ENCODE results near the gene LIX1.
"Not testable (repeated sequence)": the region's sequence is repeated elsewhere in the genome, so short reads cannot be mapped to it uniquely, and the experiment has no call there.

Gene LIX1

DNA sequence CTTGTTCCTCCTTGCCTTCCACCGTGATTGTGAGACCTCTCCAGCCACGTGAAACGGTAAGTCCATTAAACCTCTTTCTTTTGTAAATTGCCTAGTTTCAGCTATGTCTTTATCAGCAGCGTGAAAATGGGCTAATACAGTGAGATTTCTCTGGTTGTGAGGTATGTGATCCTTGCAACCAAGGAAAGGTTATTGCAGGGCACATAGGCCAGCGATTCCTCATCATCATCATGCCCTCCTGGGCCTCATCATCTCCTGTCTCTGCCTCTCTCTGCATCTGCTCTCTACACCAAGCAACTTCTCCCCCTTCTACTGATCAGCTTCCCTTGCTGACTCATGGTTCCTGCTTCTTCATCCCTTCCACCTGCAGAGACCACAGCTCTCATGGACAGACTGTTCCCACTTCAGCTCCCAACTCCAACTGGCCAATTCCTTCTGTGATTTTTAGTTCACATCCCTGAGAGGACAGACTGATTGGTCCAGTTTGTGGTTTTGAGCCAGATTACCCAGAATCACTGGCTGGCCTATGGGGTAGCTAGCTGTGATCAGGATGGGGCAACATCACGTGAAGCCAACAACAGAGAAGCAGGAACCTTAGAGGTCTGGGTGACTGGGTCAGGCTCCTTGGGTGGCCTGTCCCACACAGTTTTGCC is 53.1 kb downstream of the LIX1 start:
- TF ChIP-seq, protein P1, sequence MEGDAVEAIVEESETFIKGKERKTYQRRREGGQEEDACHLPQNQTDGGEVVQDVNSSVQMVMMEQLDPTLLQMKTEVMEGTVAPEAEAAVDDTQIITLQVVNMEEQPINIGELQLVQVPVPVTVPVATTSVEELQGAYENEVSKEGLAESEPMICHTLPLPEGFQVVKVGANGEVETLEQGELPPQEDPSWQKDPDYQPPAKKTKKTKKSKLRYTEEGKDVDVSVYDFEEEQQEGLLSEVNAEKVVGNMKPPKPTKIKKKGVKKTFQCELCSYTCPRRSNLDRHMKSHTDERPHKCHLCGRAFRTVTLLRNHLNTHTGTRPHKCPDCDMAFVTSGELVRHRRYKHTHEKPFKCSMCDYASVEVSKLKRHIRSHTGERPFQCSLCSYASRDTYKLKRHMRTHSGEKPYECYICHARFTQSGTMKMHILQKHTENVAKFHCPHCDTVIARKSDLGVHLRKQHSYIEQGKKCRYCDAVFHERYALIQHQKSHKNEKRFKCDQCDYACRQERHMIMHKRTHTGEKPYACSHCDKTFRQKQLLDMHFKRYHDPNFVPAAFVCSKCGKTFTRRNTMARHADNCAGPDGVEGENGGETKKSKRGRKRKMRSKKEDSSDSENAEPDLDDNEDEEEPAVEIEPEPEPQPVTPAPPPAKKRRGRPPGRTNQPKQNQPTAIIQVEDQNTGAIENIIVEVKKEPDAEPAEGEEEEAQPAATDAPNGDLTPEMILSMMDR (conservative IDR thresholded peaks at IDR 0.05; ENCODE audit: low read depth, low read length): no peak
- DNase-seq (ENCODE audit: low read depth): no peak
- H3K4me3 ChIP-seq (ENCODE audit: low read depth, low read length): no peak overlapping the region

- H3K4me3 ChIP-seq (ENCODE audit: low read depth, low read length): no peak overlapping the region
- no peak for DNase-seq (ENCODE audit: low read depth)
- TF ChIP-seq, protein P1 (conservative IDR thresholded peaks at IDR 0.05; ENCODE audit: low read depth, low read length): no peak
Measured at GRCh38 chr5:97088774-97089148, 53.6 kb downstream of the LIX1 start.

GRCh38 chr5:97087138-97087537 is 55.3 kb downstream of the LIX1 start:
- no peak overlapping the region for H3K4me3 ChIP-seq (ENCODE audit: low read depth, low read length)
- TF ChIP-seq, protein P1 (conservative IDR thresholded peaks at IDR 0.05; ENCODE audit: low read depth, low read length): no peak
- DNase-seq (ENCODE audit: low read depth): no peak

GRCh38 chr5:97085459-97086181 is 56.8 kb downstream of the LIX1 start:
- TF ChIP-seq, protein P1 (conservative IDR thresholded peaks at IDR 0.05; ENCODE audit: low read depth, low read length): no peak
- H3K4me3 ChIP-seq (ENCODE audit: low read depth, low read length): no peak overlapping the region
- DNase-seq (ENCODE audit: low read depth): no peak

GRCh38 chr5:97084782-97085458 is 57.5 kb downstream of the LIX1 start:
- H3K4me3 ChIP-seq (ENCODE audit: low read depth, low read length); DNase-seq (ENCODE audit: low read depth): not testable (repeated sequence)

- no peak overlapping the region for H3K4me3 ChIP-seq (ENCODE audit: low read depth, low read length)
- DNase-seq (ENCODE audit: low read depth): no peak
- TF ChIP-seq, protein P1 (conservative IDR thresholded peaks at IDR 0.05; ENCODE audit: low read depth, low read length): no peak
Measured at GRCh38 chr5:97078958-97079743, 63.3 kb downstream of the LIX1 start.

- no peak for DNase-seq (ENCODE audit: low read depth)
- no peak overlapping the region for H3K4me3 ChIP-seq (ENCODE audit: low read depth, low read length)
- TF ChIP-seq, protein P1 (conservative IDR thresholded peaks at IDR 0.05; ENCODE audit: low read depth, low read length): no peak
Measured at GRCh38 chr5:97077246-97077645, 65.2 kb downstream of the LIX1 start.
